ENCODE data around the gene STK24.

GRCh38 chr13:98577836-98578285 is 954 bp upstream of the STK24 start:
- TF ChIP-seq CTCF (IDR thresholded peaks at IDR 0.05; ENCODE audit: low read depth, low read length, poor library complexity, severe bottlenecking): no peak
- no peak for TF ChIP-seq EZH2phosphoT487 (IDR thresholded peaks at IDR 0.05; ENCODE audit: borderline replicate concordance, low read length)
